Activated CD8-positive, alpha-beta memory T cell treated with anti-CD3 and anti-CD28 coated beads for 1 hour (primary cell): Measurements from ENCODE around the gene AFAP1.
"Not testable (repeated sequence)": the region's sequence is repeated elsewhere in the genome, so short reads cannot be mapped to it uniquely, and the experiment has no call there.

Experiments
- DNase-seq, 2 donors: peaks; one replicate each; pipeline ENCODE4 v3.0.0-alpha.2; 2020; ENCODE audit warnings: low read depth in 1 of 2; ENCODE audit errors: extremely low read depth in 1 of 2

AFAP1 gene

GRCh38 chr4:7918187-7918586, 21.5 kb downstream of the AFAP1 start:
- DNase-seq, result not testable (repeated sequence)

GRCh38 chr4:7917669-7918068, 22.0 kb downstream of the AFAP1 start:
- no peak for DNase-seq

- DNase-seq, result no peak
These were observed 23.8 kb downstream of the AFAP1 start for GRCh38 chr4:7915875-7916242.

- DNase-seq, result no peak
These were observed 26.8 kb downstream of the AFAP1 start for GRCh38 chr4:7912826-7913225.

GRCh38 chr4:7910952-7911578, 28.6 kb downstream of the AFAP1 start:
- DNase-seq, result no peak

GRCh38 chr4:7910263-7910896, 29.3 kb downstream of the AFAP1 start:
- no peak for DNase-seq

- DNase-seq, result no peak
These were observed 30.0 kb downstream of the AFAP1 start for GRCh38 chr4:7909463-7910262.

GRCh38 chr4:7908668-7909067, 31.0 kb downstream of the AFAP1 start:
- DNase-seq, result no peak

GRCh38 chr4:7907142-7907541, 32.5 kb downstream of the AFAP1 start:
- no peak for DNase-seq

GRCh38 chr4:7906171-7906701, 33.4 kb downstream of the AFAP1 start:
- DNase-seq, result no peak

- no peak for DNase-seq
These were observed 34.4 kb downstream of the AFAP1 start for GRCh38 chr4:7904952-7905915.

GRCh38 chr4:7903791-7904516, 35.7 kb downstream of the AFAP1 start:
- no peak for DNase-seq

- DNase-seq, result no peak
These were observed 36.8 kb downstream of the AFAP1 start for GRCh38 chr4:7902826-7903225.

GRCh38 chr4:7902101-7902553, 37.5 kb downstream of the AFAP1 start:
- no peak for DNase-seq

- no peak for DNase-seq
These were observed 38.3 kb downstream of the AFAP1 start for GRCh38 chr4:7901311-7901885.

GRCh38 chr4:7900334-7900909, 39.2 kb downstream of the AFAP1 start:
- no peak for DNase-seq

- no peak for DNase-seq
These were observed 40.3 kb downstream of the AFAP1 start for GRCh38 chr4:7899184-7899869.

- DNase-seq, result no peak
These were observed 41.3 kb downstream of the AFAP1 start for GRCh38 chr4:7898385-7898784.

- DNase-seq, result no peak
These were observed 41.9 kb downstream of the AFAP1 start for GRCh38 chr4:7897811-7898210.
